SK-N-MC (cell line): ENCODE results near the gene GEMIN7.
A peak's percentile ranks its signal among the peaks of the same experiment; 100 is the strongest.

Experiments used
- DNase-seq: peaks from one replicate; pipeline ENCODE4 v3.0.0-alpha.2; 2011; ENCODE audit warnings: low read depth, low spot score
- H3K27ac ChIP-seq: fragments of 200-600 bp; sonication (generic); 2 replicates; pipeline ENCODE4 v1.5.1; 2016; ENCODE audit warnings: mixed run types
- H3K36me3 ChIP-seq: fragments of 200-600 bp; sonication (generic); 2 replicates; pipeline ENCODE4 v1.6.1; 2017; ENCODE audit warnings: antibody characterized with exemption, low read length, mixed read lengths; ENCODE audit not compliant: insufficient read depth
- H3K4me3 ChIP-seq: fragments of 200-600 bp; sonication (generic); 2 replicates; pipeline ENCODE4 v1.5.1; 2016
- H3K9ac ChIP-seq: fragments of 200-600 bp; sonication (generic); 2 replicates; pipeline ENCODE4 v1.8.0; 2017; ENCODE audit warnings: mixed run types, mixed read lengths; ENCODE audit not compliant: insufficient read length
- H3K9me3 ChIP-seq: fragments of 200-600 bp; sonication (generic); 2 replicates; pipeline ENCODE4 v1.6.1; 2017; ENCODE audit warnings: low read depth, mild to moderate bottlenecking, antibody characterized with exemption, low read length, moderate library complexity, mixed read lengths
- EZH2 ChIP-seq: fragments of 200-600 bp; sonication (generic); IDR thresholded peaks from one replicate; pipeline ENCODE4 v1.6.1; 2017; ENCODE audit warnings: antibody characterized with exemption
- FOXP2 ChIP-seq: optimal IDR thresholded peaks from 2 replicates; pipeline ENCODE3; 2011; ENCODE audit warnings: mild to moderate bottlenecking, moderate library complexity; ENCODE audit not compliant: insufficient read depth; ENCODE audit errors: extremely low read length, control extremely low read depth
- POLR2AphosphoS5 ChIP-seq: IDR thresholded peaks from 2 replicates; pipeline ENCODE4 v1.6.1; 2012; ENCODE audit warnings: mild to moderate bottlenecking, low read depth, low read length, borderline replicate concordance

GEMIN7 gene

DNA sequence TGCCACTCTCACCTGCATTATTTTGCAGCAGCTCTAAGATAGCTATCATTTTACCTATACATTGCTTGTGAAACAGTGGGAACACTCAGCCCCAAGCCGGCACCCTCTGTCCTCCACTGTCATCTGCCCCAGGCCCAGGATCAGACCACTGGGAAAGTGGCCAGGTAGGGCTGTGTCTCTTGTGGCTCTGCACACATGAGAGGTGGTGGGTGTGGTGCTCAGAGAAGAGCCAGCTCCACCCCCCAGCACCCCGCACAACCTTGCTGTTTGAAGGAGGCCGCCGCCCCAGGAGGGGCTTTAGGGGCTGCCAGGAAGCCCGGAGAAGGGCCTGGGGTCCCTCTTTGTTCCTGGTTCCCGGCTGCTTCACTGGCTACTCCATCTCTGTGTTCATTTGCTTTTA lies 40.5 kb downstream of the GEMIN7 start:
- Histone ChIP-seq H3K27ac (no peak overlapping the region), H3K4me3 (no peak overlapping the region), H3K36me3 (no peaks in the 10 kb centered on the region), H3K9me3 (no peaks in the 10 kb centered on the region), H3K9ac (no peak overlapping the region)
- DNase-seq, result no peak
- TF ChIP-seq POLR2AphosphoS5 (no peak), EZH2 (no peak), FOXP2 (no peak)

DNA sequence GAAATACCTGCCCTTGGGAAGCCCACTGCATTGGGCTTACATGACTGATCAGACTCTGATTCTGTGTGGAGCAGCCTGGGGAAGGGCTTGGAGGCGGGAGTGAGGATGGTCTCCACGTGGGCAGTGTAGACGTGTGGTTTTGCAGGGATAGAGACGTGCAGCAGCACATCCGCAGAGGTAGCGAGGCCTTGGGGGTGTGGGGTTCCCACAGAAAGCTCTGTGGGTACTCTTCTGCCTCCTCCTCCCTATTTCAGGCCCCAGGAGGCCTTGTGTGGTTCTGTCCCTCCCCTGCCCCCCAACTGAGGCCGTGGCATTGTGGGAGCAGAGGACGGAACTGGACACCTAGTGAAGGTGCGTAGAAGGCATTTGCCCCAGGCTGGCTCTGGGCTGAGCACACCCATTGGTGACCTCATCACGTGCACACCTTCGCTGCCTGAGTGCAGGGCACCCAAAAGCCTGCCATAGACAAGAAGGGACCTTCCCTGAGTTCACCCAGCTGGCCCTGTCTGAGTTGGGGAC lies 42.8 kb downstream of the GEMIN7 start:
- Histone ChIP-seq H3K9ac (no peak overlapping the region), H3K9me3 (no peaks in the 10 kb centered on the region), H3K27ac (no peak overlapping the region), H3K36me3 (no peaks in the 10 kb centered on the region), H3K4me3 (no peak overlapping the region)
- TF ChIP-seq EZH2, result no peak
- TF ChIP-seq POLR2AphosphoS5, result no peak
- TF ChIP-seq FOXP2, result no peak
- no peak for DNase-seq

DNA sequence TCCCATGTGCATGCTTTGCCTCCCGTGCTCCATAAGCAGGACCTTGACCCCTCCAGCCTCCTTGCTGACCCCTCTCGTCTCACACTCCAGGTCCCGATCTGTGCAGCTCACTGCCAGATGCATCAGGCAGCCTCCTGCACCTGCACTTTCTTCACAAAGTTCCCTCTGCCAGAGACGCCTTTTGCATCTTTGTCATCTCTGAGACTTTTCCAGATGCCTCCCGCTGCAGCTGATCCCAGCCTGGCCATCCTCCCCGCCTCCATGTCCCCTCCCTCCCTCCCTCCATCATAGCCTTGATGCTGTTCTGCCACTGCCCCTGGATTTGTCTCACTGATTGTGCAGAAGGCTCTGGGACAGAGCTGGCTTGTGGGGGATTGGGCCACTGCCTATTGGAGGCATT lies 43.8 kb downstream of the GEMIN7 start:
- Histone ChIP-seq H3K36me3 (no peaks in the 10 kb centered on the region), H3K27ac (peak overlapping the region; percentile 85), H3K9me3 (no peaks in the 10 kb centered on the region), H3K9ac (no peak overlapping the region), H3K4me3 (no peak overlapping the region)
- TF ChIP-seq FOXP2, result no peak
- TF ChIP-seq POLR2AphosphoS5, result no peak
- TF ChIP-seq EZH2, result no peak
- DNase-seq, result no peak

DNA sequence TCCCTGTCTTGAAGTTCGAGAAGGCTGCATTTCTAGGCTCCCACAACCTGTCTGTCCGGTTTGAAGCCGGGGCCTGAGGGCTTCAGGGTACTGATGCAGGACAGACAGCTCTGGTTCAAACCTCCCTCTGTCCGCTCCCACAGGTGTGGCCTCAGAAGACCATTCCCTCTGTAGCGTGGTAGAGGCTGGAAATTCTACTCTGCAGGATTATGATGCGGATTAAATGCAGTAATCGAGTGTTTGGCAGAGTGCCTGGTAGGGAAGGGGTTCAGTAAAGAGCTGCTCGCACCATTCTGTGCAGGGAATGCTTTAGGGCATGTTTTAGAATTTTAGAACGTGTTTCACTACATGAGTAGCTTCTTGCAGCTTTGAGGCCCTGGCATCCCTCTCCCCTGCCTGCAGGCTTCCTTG lies 44.4 kb downstream of the GEMIN7 start:
- TF ChIP-seq POLR2AphosphoS5 (no peak), EZH2 (no peak), FOXP2 (no peak)
- H3K36me3 ChIP-seq, result no peaks in the 10 kb centered on the region
- DNase-seq, result peak; percentile 91
- no peak overlapping the region for H3K9ac ChIP-seq
- peak overlapping the region; percentile 85 for H3K27ac ChIP-seq
- peak overlapping the region; percentile 15; the same call in 1 of the 2 replicates for H3K4me3 ChIP-seq
- H3K9me3 ChIP-seq, result no peaks in the 10 kb centered on the region

DNA sequence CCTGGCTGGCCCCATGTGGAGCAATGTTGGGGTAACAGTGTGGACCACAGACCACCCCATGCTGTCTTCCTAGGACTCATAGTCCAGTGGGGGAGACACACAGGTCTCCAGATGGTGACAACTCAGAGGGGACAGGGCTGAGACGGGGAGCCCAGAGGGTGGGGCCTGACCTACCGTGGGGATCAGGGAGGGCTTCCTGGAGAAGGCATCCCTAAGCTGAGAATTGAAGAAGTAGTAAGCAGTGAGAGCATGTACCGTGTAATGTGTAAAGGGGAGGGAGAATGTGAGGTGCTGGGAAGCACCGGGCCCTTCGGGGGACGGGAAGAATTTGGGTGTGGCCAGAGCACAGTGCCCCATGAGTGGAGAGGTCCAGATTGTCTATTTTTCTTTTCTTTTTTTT lies 45.0 kb downstream of the GEMIN7 start:
- no peaks in the 10 kb centered on the region for H3K9me3 ChIP-seq
- no peak overlapping the region for H3K9ac ChIP-seq
- peak overlapping the region; percentile 85 for H3K27ac ChIP-seq
- H3K36me3 ChIP-seq, result no peaks in the 10 kb centered on the region
- H3K4me3 ChIP-seq, result peak overlapping the region; percentile 6; the same call in 1 of the 2 replicates
- TF ChIP-seq EZH2, result no peak
- DNase-seq, result no peak

DNA sequence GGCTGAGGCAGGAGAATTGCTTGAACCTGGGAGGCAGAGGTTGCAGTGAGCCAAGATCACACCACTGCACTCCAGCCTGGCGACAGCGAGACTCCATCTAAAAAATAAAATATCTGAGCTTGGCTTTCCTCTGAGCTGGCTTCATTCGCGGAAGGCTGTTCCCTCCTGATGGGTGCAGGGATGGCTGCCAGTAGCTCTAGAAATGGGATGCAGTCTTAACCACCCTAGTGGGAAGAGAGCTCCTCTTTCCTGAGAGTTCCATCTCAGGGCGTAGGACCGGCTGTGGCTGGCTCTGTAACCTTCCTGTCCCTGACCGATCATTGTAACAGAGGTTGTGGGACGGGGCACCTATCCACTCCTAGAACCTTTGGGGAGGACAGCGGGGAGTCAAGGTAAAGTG lies 46.3 kb downstream of the GEMIN7 start:
- no peak overlapping the region for H3K4me3 ChIP-seq
- no peaks in the 10 kb centered on the region for H3K36me3 ChIP-seq
- no peak overlapping the region for H3K27ac ChIP-seq
- H3K9ac ChIP-seq, result no peak overlapping the region
- no peaks in the 10 kb centered on the region for H3K9me3 ChIP-seq
- no peak for DNase-seq
- no peak for TF ChIP-seq FOXP2
- TF ChIP-seq POLR2AphosphoS5, result no peak
- TF ChIP-seq EZH2, result no peak

DNA sequence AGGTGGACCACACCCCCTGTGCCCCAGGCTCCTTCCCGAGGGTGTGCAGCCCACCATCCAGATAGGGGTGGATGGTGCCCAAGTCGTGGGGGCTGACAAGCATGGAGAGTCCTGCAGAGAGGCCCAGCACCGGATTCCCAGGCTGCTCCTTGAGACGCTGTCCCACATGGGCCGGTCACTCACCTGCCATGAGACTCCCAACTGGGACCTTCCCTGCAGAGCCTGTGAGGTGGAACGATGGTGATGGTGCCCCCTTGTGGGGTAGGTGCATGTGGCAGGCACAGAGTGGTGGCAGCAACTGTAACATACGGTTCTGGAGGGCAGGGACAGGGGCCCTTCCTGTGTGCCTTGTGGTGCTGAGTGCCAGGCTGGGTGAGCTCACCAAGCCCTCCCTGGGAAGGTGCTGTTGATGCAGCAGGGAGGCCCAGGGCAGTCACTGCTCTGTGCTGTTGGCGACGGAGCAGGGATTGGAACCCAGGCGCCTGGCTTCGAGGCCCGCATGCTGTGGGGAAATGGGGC lies 47.0 kb downstream of the GEMIN7 start:
- H3K9me3 ChIP-seq, result no peaks in the 10 kb centered on the region
- no peak for DNase-seq
- H3K36me3 ChIP-seq, result no peaks in the 10 kb centered on the region
- H3K4me3 ChIP-seq, result no peak overlapping the region
- no peak overlapping the region for H3K27ac ChIP-seq
- H3K9ac ChIP-seq, result no peak overlapping the region
- TF ChIP-seq POLR2AphosphoS5 (no peak), FOXP2 (no peak), EZH2 (no peak)

DNA sequence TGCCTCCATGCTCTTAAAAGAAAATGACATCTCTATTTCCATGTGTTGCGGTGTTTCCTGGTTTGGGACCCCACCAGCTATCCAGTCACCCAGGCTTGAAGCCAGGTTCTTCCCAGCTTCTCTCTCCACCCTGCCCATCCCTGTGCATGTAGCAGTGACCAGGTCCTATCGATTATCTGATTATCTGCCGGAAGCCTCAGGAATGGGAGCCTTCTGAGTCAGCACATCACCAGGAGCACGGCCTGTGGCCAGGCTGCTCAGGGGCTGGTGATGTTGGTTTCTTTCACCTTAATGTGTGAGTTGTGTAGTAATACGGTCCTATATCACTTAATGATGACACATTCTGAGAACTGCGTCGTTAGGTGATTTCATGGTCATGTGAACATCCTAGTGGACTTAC lies 47.6 kb downstream of the GEMIN7 start:
- Histone ChIP-seq H3K9ac (no peak overlapping the region), H3K4me3 (no peak overlapping the region), H3K36me3 (no peaks in the 10 kb centered on the region), H3K9me3 (no peaks in the 10 kb centered on the region), H3K27ac (no peak overlapping the region)
- no peak for TF ChIP-seq FOXP2
- TF ChIP-seq POLR2AphosphoS5, result no peak
- TF ChIP-seq EZH2, result no peak
- no peak for DNase-seq

DNA sequence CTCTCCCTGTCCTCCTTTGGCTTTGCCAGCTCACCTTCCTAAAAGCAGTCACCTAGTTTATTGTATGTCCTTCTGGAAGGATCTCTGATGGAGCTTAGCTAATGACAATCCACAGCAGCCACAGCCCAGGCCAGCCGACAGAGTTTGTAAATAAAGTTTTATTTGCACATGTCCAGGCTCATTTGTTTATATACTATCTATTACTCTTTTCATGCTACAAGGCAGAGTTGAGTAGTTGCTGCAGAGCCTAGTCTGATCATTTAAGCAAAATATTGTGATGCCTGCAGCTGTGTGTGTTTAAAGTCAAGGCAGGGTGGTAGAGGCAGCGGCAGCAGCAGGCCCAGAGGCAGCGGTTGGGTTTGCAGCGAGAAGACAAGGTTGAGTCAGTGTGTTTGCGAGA lies 49.1 kb downstream of the GEMIN7 start:
- Histone ChIP-seq H3K9ac (no peak overlapping the region), H3K9me3 (no peaks in the 10 kb centered on the region), H3K36me3 (no peaks in the 10 kb centered on the region), H3K27ac (no peak overlapping the region), H3K4me3 (no peak overlapping the region)
- no peak for DNase-seq
- TF ChIP-seq FOXP2 (no peak), POLR2AphosphoS5 (no peak), EZH2 (no peak)
